Measurements from ENCODE around the gene GABRB2.

DNA sequence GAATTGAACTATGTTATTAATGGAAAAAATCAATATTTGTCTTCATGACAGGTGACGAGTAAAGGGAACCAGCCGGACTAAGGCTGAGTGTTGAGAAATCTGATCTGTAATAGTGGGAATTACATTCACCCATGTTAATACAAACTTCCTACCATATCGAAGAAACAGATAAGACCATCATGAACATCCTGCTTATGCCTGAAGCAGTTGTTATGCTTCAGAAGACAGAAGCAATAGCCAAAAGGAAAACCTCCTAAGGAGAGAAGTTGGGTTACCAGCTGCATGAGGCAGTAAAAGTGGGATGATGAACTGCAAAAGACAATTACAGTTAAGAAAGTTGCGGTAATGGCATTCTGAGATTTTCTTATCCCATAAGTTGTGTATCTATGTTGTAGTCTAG is 281.5 kb downstream of the GABRB2 start:
- TF ChIP-seq, protein P1, sequence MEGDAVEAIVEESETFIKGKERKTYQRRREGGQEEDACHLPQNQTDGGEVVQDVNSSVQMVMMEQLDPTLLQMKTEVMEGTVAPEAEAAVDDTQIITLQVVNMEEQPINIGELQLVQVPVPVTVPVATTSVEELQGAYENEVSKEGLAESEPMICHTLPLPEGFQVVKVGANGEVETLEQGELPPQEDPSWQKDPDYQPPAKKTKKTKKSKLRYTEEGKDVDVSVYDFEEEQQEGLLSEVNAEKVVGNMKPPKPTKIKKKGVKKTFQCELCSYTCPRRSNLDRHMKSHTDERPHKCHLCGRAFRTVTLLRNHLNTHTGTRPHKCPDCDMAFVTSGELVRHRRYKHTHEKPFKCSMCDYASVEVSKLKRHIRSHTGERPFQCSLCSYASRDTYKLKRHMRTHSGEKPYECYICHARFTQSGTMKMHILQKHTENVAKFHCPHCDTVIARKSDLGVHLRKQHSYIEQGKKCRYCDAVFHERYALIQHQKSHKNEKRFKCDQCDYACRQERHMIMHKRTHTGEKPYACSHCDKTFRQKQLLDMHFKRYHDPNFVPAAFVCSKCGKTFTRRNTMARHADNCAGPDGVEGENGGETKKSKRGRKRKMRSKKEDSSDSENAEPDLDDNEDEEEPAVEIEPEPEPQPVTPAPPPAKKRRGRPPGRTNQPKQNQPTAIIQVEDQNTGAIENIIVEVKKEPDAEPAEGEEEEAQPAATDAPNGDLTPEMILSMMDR (IDR thresholded peaks at IDR 0.05), result no peak
- TF ChIP-seq ZFX (IDR thresholded peaks at IDR 0.05; ENCODE audit: borderline replicate concordance), result no peak

Measured in 22Rv1 (cell line).